Measurements from ENCODE around the gene DAPK1. TPM values are rescaled to one million over a fixed set of nuclear protein-coding genes. Genes with fewer than 3 reads are reported as not detected.

DAPK1 gene
- total and polyA plus RNA-seq, 11 donors = 1.0 to 52.5 (median 2.3) TPM

DNA sequence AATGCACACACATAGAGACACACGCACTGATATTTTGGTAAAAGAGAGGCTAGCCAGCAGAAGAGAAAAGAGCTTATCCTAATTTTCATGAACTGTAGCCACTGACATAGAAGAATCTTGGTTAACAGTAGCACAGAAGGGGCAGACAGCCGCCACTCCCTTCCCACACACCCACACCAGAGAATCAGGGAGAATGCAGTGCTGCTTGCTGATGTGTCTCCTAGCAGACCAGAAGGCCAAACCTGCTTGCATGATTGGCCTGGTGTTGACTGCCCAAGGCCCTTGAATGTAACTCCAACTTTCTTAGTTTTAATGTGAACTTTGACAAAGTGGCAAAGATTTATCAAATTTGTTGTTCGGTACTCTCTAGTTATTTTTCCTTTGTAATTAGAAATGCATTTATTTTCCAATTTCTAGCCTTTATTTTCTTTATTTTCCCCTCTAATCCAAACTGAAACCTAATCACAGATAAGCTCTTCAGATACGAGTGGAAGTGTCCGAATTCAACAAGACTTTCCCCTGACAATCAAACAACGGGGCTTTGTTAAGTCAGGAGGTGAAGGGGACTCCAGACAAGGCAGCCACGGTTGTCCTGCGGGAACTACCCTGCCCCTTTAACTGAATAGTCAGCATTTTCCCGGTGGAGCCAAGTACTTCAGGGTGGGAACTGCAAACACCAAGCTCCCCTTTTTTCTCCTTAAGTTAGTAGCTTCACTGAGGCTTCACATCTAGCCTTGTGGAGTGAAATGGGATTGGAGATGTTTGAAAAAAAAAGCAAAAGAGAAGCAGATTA lies 146.3 kb downstream of the DAPK1 start:
- H3K36me3 ChIP-seq = peaks cover 0 to 30% (median 0%) of the 10 kb centered on the region in 9 donors
- no peak overlapping the region for H3K4me3 ChIP-seq
- peak overlapping the region in 1 of 12 donors; percentile 41 for H3K27ac ChIP-seq
- no peak for DNase-seq
- H3K4me1 ChIP-seq = peaks cover 0 to 12% (median 0%) of the 10 kb centered on the region in 12 donors
- H3K9me3 ChIP-seq = no peaks in the 10 kb centered on the region
- H3K27me3 ChIP-seq = no peaks in the 10 kb centered on the region
- 71 to 84% (median 75%) methylated on average over 9 of the region's 9 CpGs for WGBS, 4 donors
- intact Hi-C loops (cut with DNase I) = loop anchor here in 2 of 10 donors (10.0 kb wide), 2 partner anchors 129 to 149 kb away; partner anchors contain the start of gene DAPK1 (in 1 of the 2)
- ATAC-seq = no peak
- TF ChIP-seq, protein P1, sequence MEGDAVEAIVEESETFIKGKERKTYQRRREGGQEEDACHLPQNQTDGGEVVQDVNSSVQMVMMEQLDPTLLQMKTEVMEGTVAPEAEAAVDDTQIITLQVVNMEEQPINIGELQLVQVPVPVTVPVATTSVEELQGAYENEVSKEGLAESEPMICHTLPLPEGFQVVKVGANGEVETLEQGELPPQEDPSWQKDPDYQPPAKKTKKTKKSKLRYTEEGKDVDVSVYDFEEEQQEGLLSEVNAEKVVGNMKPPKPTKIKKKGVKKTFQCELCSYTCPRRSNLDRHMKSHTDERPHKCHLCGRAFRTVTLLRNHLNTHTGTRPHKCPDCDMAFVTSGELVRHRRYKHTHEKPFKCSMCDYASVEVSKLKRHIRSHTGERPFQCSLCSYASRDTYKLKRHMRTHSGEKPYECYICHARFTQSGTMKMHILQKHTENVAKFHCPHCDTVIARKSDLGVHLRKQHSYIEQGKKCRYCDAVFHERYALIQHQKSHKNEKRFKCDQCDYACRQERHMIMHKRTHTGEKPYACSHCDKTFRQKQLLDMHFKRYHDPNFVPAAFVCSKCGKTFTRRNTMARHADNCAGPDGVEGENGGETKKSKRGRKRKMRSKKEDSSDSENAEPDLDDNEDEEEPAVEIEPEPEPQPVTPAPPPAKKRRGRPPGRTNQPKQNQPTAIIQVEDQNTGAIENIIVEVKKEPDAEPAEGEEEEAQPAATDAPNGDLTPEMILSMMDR (IDR thresholded peaks at IDR 0.05) = no peak

DNA sequence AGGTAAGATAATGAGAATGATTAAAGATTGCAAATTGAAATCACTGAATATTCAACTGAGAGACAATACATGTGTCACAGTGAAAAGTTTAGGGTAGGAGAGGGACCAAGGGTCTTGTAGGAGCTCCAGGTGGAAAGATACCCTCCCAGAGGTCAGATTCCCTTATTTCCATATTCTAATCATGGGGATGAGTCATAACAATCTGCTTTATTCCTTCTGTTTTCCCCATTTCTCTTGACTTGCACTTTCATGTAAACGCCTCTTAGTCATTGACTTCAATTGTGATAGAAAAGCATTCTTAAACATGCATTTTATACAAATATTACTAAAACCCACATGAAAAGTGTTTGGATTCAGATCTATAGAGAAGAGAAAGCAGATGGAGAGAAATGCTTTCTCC lies 147.0 kb downstream of the DAPK1 start:
- H3K36me3 ChIP-seq = peaks cover 0 to 37% (median 0%) of the 10 kb centered on the region in 9 donors
- intact Hi-C loops (cut with DNase I) = loop anchor here in 3 of 10 donors (5.0 to 10.0 kb wide), 3 partner anchors 47 to 150 kb away; partner anchors contain the start of gene DAPK1 (in 1 of the 3)

DNA sequence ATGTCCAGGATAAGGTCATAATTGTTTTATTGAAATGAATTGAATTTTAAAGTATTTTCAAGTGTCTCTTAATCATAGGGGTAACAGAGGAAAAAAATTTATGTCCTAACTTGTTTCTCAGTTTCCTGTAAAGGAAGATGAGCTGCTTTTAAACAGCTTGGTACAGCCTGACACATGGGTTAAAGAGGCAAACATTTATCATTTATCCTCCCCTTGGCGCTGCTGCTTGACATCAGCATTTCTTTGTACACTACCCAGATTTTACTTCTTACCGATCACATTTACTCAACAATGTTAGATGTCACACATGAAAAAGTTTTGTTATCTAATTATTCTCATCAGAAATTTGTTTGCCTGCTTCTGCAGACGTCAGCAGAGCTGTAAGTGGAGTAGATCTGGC lies 148.9 kb downstream of the DAPK1 start:
- Histone ChIP-seq H3K36me3 (peaks cover 0 to 37% (median 0%) of the 10 kb centered on the region in 9 donors), H3K4me3 (no peak overlapping the region), H3K4me1 (peaks cover 0 to 3% (median 0%) of the 10 kb centered on the region in 12 donors), H3K9me3 (no peaks in the 10 kb centered on the region), H3K27ac (no peak overlapping the region), H3K27me3 (no peaks in the 10 kb centered on the region)
- DNase-seq = no peak
- WGBS, 4 donors = 85 to 91% (median 86%) methylated on average over 3 of the region's 3 CpGs
- TF ChIP-seq POLR2A (IDR thresholded peaks at IDR 0.05) = no peak
- intact Hi-C loops (cut with DNase I) = loop anchor here in 3 of 10 donors (5.0 to 10.0 kb wide), 3 partner anchors 49 to 152 kb away; partner anchors contain the start of gene DAPK1 (in 1 of the 3)
- ATAC-seq = no peak

More for the DNA sequence above, 147.0 kb downstream of the DAPK1 start:
- no peaks in the 10 kb centered on the region for H3K27me3 ChIP-seq
- ATAC-seq (no peak), DNase-seq (no peak)
- TF ChIP-seq, protein P1 (IDR thresholded peaks at IDR 0.05) = no peak
- TF ChIP-seq POLR2A (IDR thresholded peaks at IDR 0.05) = no peak
- peaks cover 0 to 12% (median 0%) of the 10 kb centered on the region in 12 donors for H3K4me1 ChIP-seq
- whole genome bisulfite sequencing, 4 donors = 94 to 96% (median 95%) methylated on average over 1 of the region's 1 CpG
- H3K27ac ChIP-seq = no peak overlapping the region
- no peak overlapping the region for H3K4me3 ChIP-seq
- no peaks in the 10 kb centered on the region for H3K9me3 ChIP-seq

DNA sequence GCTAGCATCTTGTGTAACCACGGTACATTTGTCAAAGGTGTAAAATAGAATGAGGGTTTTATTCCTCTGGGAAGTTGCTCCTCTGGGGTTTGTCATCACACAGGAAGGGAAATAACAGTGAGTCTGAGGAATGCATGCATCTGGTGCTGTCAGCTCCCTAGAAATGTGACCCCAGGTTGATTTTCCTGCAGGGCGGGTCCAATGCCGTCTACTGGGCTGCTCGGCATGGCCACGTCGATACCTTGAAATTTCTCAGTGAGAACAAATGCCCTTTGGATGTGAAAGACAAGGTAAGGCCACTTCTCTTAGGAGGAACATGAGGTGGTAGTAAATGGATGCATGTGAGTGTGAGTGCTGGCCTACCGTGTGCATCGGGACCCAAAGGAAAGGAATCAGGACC lies 149.4 kb downstream of the DAPK1 start:
- no peak overlapping the region for H3K27ac ChIP-seq
- H3K4me1 ChIP-seq = peaks cover 0 to 3% (median 0%) of the 10 kb centered on the region in 12 donors
- no peaks in the 10 kb centered on the region for H3K9me3 ChIP-seq
- intact Hi-C loops (cut with DNase I) = loop anchor here in 3 of 10 donors (5.0 to 10.0 kb wide), 3 partner anchors 50 to 152 kb away; partner anchors contain the start of gene DAPK1 (in 1 of the 3)
- DNase-seq (no peak), ATAC-seq (no peak)
- 84 to 97% (median 91%) methylated on average over 8 of the region's 8 CpGs for WGBS, 4 donors
- H3K27me3 ChIP-seq = no peaks in the 10 kb centered on the region
- H3K4me3 ChIP-seq = no peak overlapping the region
- peaks cover 0 to 32% (median 0%) of the 10 kb centered on the region in 9 donors for H3K36me3 ChIP-seq
- TF ChIP-seq POLR2A (IDR thresholded peaks at IDR 0.05) = no peak
- TF ChIP-seq, protein P1 (IDR thresholded peaks at IDR 0.05) = no peak
